PC-3 (cell line): Measurements from ENCODE around the gene GRK3. TPM values are rescaled to one million over a fixed set of nuclear protein-coding genes. Genes with fewer than 3 reads are reported as not detected.

Experiments used
- ATAC-seq: fragments of 200-7000 bp; cut with Tn5 transposase; 2 replicates; pipeline ENCODE4 v1.9.1; 2020; ENCODE audit warnings: mild to moderate bottlenecking, moderate library complexity
- BruUV-seq: library from RNA; stranded (reverse); fragments of 400-500 nt; replicated peaks from 2 replicates; lab custom pipeline; 2021; lab: Mats Ljungman, UMichigan
- CTCF ChIA-PET: fragments of 300-600 bp; sonication (Branson Sonifier 250); formaldehyde crosslinking; loops from one replicate; lab custom pipeline; 2022; ENCODE audit warnings: antibody characterized with exemption; lab: Charles Lee
- POLR2A ChIA-PET: fragments of 300-600 bp; sonication (Branson Sonifier 250); formaldehyde crosslinking; loops from one replicate; lab custom pipeline; 2022; ENCODE audit warnings: antibody characterized with exemption; ENCODE audit not compliant: unreplicated experiment; lab: Charles Lee
- DNase-seq: peaks from one replicate; pipeline ENCODE4 v3.0.0-alpha.2; 2015
- H2AFZ ChIP-seq: fragments of 300-600 bp; sonication (generic); 2 replicates; pipeline ENCODE4 v1.6.0; 2016; ENCODE audit warnings: antibody characterized with exemption, low read length
- H3F3A ChIP-seq: fragments of 300-600 bp; sonication (generic); one replicate; pipeline ENCODE4 v1.6.0; 2017; ENCODE audit warnings: antibody characterized with exemption, low read length, control low read depth, mild to moderate bottlenecking; ENCODE audit not compliant: unreplicated experiment
- H3K27ac ChIP-seq: fragments of 300-600 bp; sonication (generic); 2 replicates; pipeline ENCODE4 v1.5.1; 2016; ENCODE audit warnings: mild to moderate bottlenecking, low read length
- H3K27me3 ChIP-seq: fragments of 300-600 bp; sonication (generic); 2 replicates; pipeline ENCODE4 v1.6.1; 2016; ENCODE audit warnings: low read length, mixed read lengths
- H3K36me3 ChIP-seq: fragments of 300-600 bp; sonication (generic); 2 replicates; pipeline ENCODE4 v1.6.1; 2016; ENCODE audit warnings: low read depth, mixed run types, low read length, mixed read lengths
- H3K4me1 ChIP-seq: fragments of 300-600 bp; sonication (generic); 2 replicates; pipeline ENCODE4 v1.5.1; 2016; ENCODE audit warnings: low read length; ENCODE audit not compliant: insufficient read depth
- H3K4me2 ChIP-seq: fragments of 300-600 bp; sonication (generic); 2 replicates; pipeline ENCODE4 v1.6.0; 2016; ENCODE audit warnings: low read length
- H3K4me3 ChIP-seq: fragments of 300-600 bp; sonication (generic); 2 replicates; pipeline ENCODE4 v1.5.1; 2016; ENCODE audit warnings: mild to moderate bottlenecking, low read length, mixed read lengths
- H3K79me2 ChIP-seq: fragments of 300-600 bp; sonication (generic); 2 replicates; pipeline ENCODE4 v1.6.1; 2017; ENCODE audit warnings: low read length, mixed read lengths
- H3K9ac ChIP-seq: fragments of 300-600 bp; sonication (generic); 2 replicates; pipeline ENCODE4 v1.6.0; 2016; ENCODE audit warnings: mild to moderate bottlenecking, low read length
- H3K9me2 ChIP-seq: fragments of 300-600 bp; sonication (generic); replicated peaks from 2 replicates; pipeline ENCODE4 v1.6.1; 2016; ENCODE audit warnings: mixed run types, low read length, mixed read lengths
- H3K9me3 ChIP-seq: fragments of 300-600 bp; sonication (generic); 2 replicates; pipeline ENCODE4 v1.6.1; 2016; ENCODE audit warnings: low read length, mixed read lengths
- H4K20me1 ChIP-seq: fragments of 300-600 bp; sonication (generic); 2 replicates; pipeline ENCODE4 v1.6.1; 2016; ENCODE audit warnings: low read length, mixed read lengths
- EZH2 ChIP-seq: fragments of 300-600 bp; sonication (generic); IDR thresholded peaks from one replicate; pipeline ENCODE4 v1.6.1; 2017; ENCODE audit warnings: antibody characterized with exemption, mild to moderate bottlenecking, low read length; ENCODE audit not compliant: unreplicated experiment
- EZH2phosphoT487 ChIP-seq: fragments of 300-600 bp; sonication (generic); IDR thresholded peaks from 2 replicates; pipeline ENCODE4 v1.6.1; 2018; ENCODE audit warnings: mild to moderate bottlenecking, antibody characterized with exemption, low read length, borderline replicate concordance
- intact Hi-C: fragments of 100-400 bp; cut with micrococcal nuclease; formaldehyde crosslinking; loops from 2 replicates; pipeline ENCODE4 v1.9.0; 2023
- total RNA-seq: library from RNA; depleted of rRNA; stranded (reverse); fragments of >200 nt; gene quantifications from 2 replicates; pipeline ENCODE4 v1.2.3, GENCODE V29; 2014
- TF ChIP-seq, protein P1 (sequence below): fragments of 300-600 bp; sonication (generic); conservative IDR thresholded peaks from 2 replicates; pipeline ENCODE4 v1.5.1; 2017; ENCODE audit warnings: antibody characterized with exemption, low read depth, mild to moderate bottlenecking, low read length

The GRK3 gene
- total RNA-seq, 1 experiment from 2014 or later = under 0.01 TPM

- ChIA-PET POLR2A (no interaction called here), CTCF (no interaction called here)
- no peak for TF ChIP-seq EZH2phosphoT487
- no peak for TF ChIP-seq EZH2
- TF ChIP-seq, protein P1, sequence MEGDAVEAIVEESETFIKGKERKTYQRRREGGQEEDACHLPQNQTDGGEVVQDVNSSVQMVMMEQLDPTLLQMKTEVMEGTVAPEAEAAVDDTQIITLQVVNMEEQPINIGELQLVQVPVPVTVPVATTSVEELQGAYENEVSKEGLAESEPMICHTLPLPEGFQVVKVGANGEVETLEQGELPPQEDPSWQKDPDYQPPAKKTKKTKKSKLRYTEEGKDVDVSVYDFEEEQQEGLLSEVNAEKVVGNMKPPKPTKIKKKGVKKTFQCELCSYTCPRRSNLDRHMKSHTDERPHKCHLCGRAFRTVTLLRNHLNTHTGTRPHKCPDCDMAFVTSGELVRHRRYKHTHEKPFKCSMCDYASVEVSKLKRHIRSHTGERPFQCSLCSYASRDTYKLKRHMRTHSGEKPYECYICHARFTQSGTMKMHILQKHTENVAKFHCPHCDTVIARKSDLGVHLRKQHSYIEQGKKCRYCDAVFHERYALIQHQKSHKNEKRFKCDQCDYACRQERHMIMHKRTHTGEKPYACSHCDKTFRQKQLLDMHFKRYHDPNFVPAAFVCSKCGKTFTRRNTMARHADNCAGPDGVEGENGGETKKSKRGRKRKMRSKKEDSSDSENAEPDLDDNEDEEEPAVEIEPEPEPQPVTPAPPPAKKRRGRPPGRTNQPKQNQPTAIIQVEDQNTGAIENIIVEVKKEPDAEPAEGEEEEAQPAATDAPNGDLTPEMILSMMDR = no peak
- no peaks in the 10 kb centered on the region for H3K4me1 ChIP-seq
- no peak overlapping the region for H3K9ac ChIP-seq
- no peaks in the 10 kb centered on the region for H3K36me3 ChIP-seq
- no peaks in the 10 kb centered on the region for H4K20me1 ChIP-seq
- no peak overlapping the region for H2AFZ ChIP-seq
- intact Hi-C loops = no loop called here
- H3K4me3 ChIP-seq = no peak overlapping the region
- BruUV-seq = no TSS peak
- no peak overlapping the region for H3K4me2 ChIP-seq
- H3K9me2 ChIP-seq = no peaks in the 10 kb centered on the region
- peaks cover 21% of the 10 kb centered on the region for H3K27me3 ChIP-seq
- no peaks in the 10 kb centered on the region for H3F3A ChIP-seq
- ATAC-seq = no peak
- DNase-seq = no peak
- H3K9me3 ChIP-seq = no peaks in the 10 kb centered on the region
- no peaks in the 10 kb centered on the region for H3K79me2 ChIP-seq
- H3K27ac ChIP-seq = no peak overlapping the region
Observed at GRCh38 chr22:25645266-25645665, 80.8 kb downstream of the GRK3 start.

DNA sequence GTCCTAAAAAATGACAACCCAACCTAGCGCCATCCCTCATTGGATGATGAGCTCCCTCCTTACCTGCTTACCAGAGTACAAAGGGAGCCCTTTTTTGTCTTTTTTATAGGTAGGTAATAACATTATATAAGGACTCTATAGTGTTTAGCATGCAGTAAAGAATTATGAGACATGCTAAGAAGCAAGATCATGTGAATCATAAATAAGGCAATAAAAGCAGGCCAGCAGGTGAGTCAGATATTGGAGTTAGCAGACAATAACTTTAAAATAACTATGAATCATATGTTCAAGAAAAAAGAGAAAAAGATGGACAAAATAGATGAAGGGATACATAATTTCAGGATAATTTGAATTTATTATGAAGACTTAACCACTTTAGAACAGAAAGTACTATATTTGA lies 81.5 kb downstream of the GRK3 start:
- intact Hi-C loops = no loop called here
- ChIA-PET POLR2A (no interaction called here), CTCF (no interaction called here)
- no peak overlapping the region for H3K9ac ChIP-seq
- no peak overlapping the region for H3K4me3 ChIP-seq
- no peaks in the 10 kb centered on the region for H3K9me3 ChIP-seq
- no peak overlapping the region for H3K27ac ChIP-seq
- ATAC-seq = peak; percentile 43
- no peak overlapping the region for H2AFZ ChIP-seq
- no peaks in the 10 kb centered on the region for H3K4me1 ChIP-seq
- no peaks in the 10 kb centered on the region for H3K36me3 ChIP-seq
- no peak overlapping the region for H3K4me2 ChIP-seq
- no peaks in the 10 kb centered on the region for H3K79me2 ChIP-seq
- no peaks in the 10 kb centered on the region for H3K9me2 ChIP-seq
- DNase-seq = peak; percentile 31
- no peaks in the 10 kb centered on the region for H3F3A ChIP-seq
- H3K27me3 ChIP-seq = peaks cover 16% of the 10 kb centered on the region
- no peaks in the 10 kb centered on the region for H4K20me1 ChIP-seq
- TF ChIP-seq, protein P1 = no peak
- TF ChIP-seq EZH2 (no peak), EZH2phosphoT487 (no peak)
- BruUV-seq = no TSS peak

DNA sequence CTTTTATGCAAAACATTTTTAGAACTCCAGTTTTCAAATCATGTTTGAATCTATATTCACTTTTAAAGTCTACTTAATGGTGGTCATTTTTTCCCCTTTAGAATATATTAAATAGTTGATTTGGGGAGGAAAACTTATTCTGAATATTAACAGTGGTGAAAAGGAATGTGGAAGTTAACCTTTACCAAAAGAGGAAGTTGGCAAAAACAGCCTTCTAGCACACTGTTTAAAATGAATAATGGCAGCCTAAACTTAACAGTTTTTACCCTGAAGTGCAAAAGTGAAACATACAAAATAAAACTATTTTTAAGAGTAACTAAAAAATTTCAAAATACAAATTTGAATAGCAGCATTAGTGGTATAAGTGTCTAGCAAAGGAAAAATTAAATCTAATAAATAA lies 86.4 kb downstream of the GRK3 start:
- ChIA-PET CTCF (no interaction called here), POLR2A (no interaction called here)
- Histone ChIP-seq H3K27me3 (peaks cover 11% of the 10 kb centered on the region; the same call in 1 of the 2 replicates), H3K4me3 (no peak overlapping the region), H3K9me2 (no peaks in the 10 kb centered on the region), H3K36me3 (no peaks in the 10 kb centered on the region), H3F3A (no peaks in the 10 kb centered on the region), H3K27ac (no peak overlapping the region), H3K9ac (no peak overlapping the region), H3K79me2 (no peaks in the 10 kb centered on the region), H4K20me1 (no peaks in the 10 kb centered on the region), H3K9me3 (no peaks in the 10 kb centered on the region), H3K4me1 (no peaks in the 10 kb centered on the region), H3K4me2 (no peak overlapping the region), H2AFZ (no peak overlapping the region)
- TF ChIP-seq EZH2phosphoT487 (no peak), EZH2 (no peak)
- TF ChIP-seq, protein P1 = no peak
- no peak for ATAC-seq
- no TSS peak for BruUV-seq
- no peak for DNase-seq
- intact Hi-C loops = no loop called here
